Measurements from ENCODE around the gene GADL1. TPM values are rescaled to one million over a fixed set of nuclear protein-coding genes. Genes with fewer than 3 reads are reported as not detected.

Gene GADL1
- total RNA-seq, 1 experiment from 2014 or later: not detected

DNA sequence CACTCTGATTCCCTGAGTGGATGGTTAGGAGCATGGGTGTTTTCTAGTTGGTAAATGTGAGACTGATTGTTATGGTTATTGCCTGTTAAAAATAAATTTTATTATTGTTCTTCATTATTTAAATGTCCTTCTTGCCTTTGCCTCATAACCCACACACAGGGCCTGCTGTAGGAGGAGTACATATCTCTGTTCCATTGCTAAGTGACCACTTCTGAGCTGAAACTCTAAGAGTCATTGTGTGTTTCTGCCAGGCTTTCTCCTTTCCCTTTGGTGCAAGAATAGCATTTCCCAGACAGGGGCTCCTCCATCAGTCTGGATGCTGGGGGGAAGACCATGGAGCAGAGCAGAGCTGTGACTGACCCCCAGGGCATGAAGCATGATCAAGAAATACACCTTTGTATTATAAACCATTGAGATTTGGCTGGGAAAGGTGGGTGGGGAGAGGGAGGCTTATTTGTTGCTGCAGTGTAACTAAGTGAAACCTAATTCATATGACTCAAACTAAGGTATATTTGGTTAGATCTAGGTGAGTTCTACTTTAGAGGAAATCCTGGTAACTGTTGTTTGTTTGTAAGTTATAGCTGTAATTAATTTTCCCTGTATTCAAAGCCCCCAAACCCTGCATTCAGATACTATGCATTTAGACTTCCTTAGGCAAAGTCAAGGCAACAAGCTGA, 150.7 kb downstream of the GADL1 start:
- H3K27me3 ChIP-seq (ENCODE audit: insufficient read depth, low read length): no peaks in the 10 kb centered on the region
- ChIA-PET RAD21 (ENCODE audit: low non-redundant PET in 1 of 2, low total read pairs in 2 of 2, uncharacterized antibody in 2 of 2, unreplicated experiment in 2 of 2) (no interaction called here), CTCF (no interaction called here), POLR2A (no interaction called here)
- no TSS peak for BruUV-seq (replicated peaks)
- H3K9ac ChIP-seq (ENCODE audit: low read length): no peak overlapping the region
- no peaks in the 10 kb centered on the region for H4K20me1 ChIP-seq (ENCODE audit: insufficient read depth)
- H3K36me3 ChIP-seq (ENCODE audit: control insufficient read depth in 1 of 2, insufficient read depth in 2 of 2, low read length in 2 of 2): no peaks in the 10 kb centered on the region
- H3K9me2 ChIP-seq (ENCODE audit: insufficient read depth): no peaks in the 10 kb centered on the region
- no peak overlapping the region for H3K4me2 ChIP-seq (ENCODE audit: low read length)
- TF ChIP-seq, protein P1, sequence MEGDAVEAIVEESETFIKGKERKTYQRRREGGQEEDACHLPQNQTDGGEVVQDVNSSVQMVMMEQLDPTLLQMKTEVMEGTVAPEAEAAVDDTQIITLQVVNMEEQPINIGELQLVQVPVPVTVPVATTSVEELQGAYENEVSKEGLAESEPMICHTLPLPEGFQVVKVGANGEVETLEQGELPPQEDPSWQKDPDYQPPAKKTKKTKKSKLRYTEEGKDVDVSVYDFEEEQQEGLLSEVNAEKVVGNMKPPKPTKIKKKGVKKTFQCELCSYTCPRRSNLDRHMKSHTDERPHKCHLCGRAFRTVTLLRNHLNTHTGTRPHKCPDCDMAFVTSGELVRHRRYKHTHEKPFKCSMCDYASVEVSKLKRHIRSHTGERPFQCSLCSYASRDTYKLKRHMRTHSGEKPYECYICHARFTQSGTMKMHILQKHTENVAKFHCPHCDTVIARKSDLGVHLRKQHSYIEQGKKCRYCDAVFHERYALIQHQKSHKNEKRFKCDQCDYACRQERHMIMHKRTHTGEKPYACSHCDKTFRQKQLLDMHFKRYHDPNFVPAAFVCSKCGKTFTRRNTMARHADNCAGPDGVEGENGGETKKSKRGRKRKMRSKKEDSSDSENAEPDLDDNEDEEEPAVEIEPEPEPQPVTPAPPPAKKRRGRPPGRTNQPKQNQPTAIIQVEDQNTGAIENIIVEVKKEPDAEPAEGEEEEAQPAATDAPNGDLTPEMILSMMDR (IDR thresholded peaks at IDR 0.05 in 2 of 3, conservative IDR thresholded peaks at IDR 0.05 in 1 of 3; ENCODE audit: borderline replicate concordance in 1 of 3, insufficient read depth in 1 of 3, low read depth in 2 of 3, low read length in 2 of 3): no peak
- TF ChIP-seq JUND (IDR thresholded peaks at IDR 0.05): no peak
- no peak for TF ChIP-seq TCF7L2 (IDR thresholded peaks at IDR 0.05; ENCODE audit: borderline replicate concordance, extremely low read depth, insufficient read depth, insufficient read length)
- TF ChIP-seq, protein P2, sequence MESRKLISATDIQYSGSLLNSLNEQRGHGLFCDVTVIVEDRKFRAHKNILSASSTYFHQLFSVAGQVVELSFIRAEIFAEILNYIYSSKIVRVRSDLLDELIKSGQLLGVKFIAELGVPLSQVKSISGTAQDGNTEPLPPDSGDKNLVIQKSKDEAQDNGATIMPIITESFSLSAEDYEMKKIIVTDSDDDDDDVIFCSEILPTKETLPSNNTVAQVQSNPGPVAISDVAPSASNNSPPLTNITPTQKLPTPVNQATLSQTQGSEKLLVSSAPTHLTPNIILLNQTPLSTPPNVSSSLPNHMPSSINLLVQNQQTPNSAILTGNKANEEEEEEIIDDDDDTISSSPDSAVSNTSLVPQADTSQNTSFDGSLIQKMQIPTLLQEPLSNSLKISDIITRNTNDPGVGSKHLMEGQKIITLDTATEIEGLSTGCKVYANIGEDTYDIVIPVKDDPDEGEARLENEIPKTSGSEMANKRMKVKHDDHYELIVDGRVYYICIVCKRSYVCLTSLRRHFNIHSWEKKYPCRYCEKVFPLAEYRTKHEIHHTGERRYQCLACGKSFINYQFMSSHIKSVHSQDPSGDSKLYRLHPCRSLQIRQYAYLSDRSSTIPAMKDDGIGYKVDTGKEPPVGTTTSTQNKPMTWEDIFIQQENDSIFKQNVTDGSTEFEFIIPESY (IDR thresholded peaks at IDR 0.05; ENCODE audit: extremely low read depth, insufficient replicate concordance, low read length): no peak
- TF ChIP-seq, protein P3, sequence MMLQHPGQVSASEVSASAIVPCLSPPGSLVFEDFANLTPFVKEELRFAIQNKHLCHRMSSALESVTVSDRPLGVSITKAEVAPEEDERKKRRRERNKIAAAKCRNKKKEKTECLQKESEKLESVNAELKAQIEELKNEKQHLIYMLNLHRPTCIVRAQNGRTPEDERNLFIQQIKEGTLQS (IDR thresholded peaks at IDR 0.05): no peak
- no peak for TF ChIP-seq EGR1 (IDR thresholded peaks at IDR 0.05; ENCODE audit: low read depth)
- TF ChIP-seq POLR2A (IDR thresholded peaks at IDR 0.05; ENCODE audit: borderline replicate concordance, extremely low read depth, insufficient read depth, insufficient read length): no peak
- no peak for TF ChIP-seq EZH2phosphoT487 (IDR thresholded peaks at IDR 0.05; ENCODE audit: borderline replicate concordance)
- no peak for TF ChIP-seq SP1 (IDR thresholded peaks at IDR 0.05; ENCODE audit: low read depth)
- no peak for TF ChIP-seq CBX3 (IDR thresholded peaks at IDR 0.05; ENCODE audit: low read depth)
- TF ChIP-seq POLR2AphosphoS5 (IDR thresholded peaks at IDR 0.05; ENCODE audit: low read depth, low read length): no peak
- TF ChIP-seq ZFX (IDR thresholded peaks at IDR 0.05): no peak
- TF ChIP-seq, protein P4, sequence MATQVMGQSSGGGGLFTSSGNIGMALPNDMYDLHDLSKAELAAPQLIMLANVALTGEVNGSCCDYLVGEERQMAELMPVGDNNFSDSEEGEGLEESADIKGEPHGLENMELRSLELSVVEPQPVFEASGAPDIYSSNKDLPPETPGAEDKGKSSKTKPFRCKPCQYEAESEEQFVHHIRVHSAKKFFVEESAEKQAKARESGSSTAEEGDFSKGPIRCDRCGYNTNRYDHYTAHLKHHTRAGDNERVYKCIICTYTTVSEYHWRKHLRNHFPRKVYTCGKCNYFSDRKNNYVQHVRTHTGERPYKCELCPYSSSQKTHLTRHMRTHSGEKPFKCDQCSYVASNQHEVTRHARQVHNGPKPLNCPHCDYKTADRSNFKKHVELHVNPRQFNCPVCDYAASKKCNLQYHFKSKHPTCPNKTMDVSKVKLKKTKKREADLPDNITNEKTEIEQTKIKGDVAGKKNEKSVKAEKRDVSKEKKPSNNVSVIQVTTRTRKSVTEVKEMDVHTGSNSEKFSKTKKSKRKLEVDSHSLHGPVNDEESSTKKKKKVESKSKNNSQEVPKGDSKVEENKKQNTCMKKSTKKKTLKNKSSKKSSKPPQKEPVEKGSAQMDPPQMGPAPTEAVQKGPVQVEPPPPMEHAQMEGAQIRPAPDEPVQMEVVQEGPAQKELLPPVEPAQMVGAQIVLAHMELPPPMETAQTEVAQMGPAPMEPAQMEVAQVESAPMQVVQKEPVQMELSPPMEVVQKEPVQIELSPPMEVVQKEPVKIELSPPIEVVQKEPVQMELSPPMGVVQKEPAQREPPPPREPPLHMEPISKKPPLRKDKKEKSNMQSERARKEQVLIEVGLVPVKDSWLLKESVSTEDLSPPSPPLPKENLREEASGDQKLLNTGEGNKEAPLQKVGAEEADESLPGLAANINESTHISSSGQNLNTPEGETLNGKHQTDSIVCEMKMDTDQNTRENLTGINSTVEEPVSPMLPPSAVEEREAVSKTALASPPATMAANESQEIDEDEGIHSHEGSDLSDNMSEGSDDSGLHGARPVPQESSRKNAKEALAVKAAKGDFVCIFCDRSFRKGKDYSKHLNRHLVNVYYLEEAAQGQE (IDR thresholded peaks at IDR 0.05; ENCODE audit: low read depth): no peak
- no peak for TF ChIP-seq YY1 (IDR thresholded peaks at IDR 0.05; ENCODE audit: extremely low read depth, insufficient replicate concordance, low read depth, low read length)
- TF ChIP-seq SRF (IDR thresholded peaks at IDR 0.05; ENCODE audit: low read depth): no peak
- TF ChIP-seq EZH2 (IDR thresholded peaks at IDR 0.05): no peak
- TF ChIP-seq RAD21 (IDR thresholded peaks at IDR 0.05; ENCODE audit: low read depth): no peak
- TF ChIP-seq ZNF274 (IDR thresholded peaks at IDR 0.05; ENCODE audit: low read depth, low read length): no peak
- H3K4me3 ChIP-seq (replicated peaks in 1 of 2; ENCODE audit: low read depth in 1 of 2, low read length in 2 of 2): no peak overlapping the region
- H2AFZ ChIP-seq (ENCODE audit: low read depth, low read length, poor library complexity, severe bottlenecking): peak overlapping the region; percentile 84
- H3K27ac ChIP-seq (ENCODE audit: low read depth, low read length): no peak overlapping the region
- peaks cover 0 to 11% of the 10 kb centered on the region in 2 experiments; a peak in 2 of 4 replicates for H3K4me1 ChIP-seq (ENCODE audit: control insufficient read depth in 1 of 2, insufficient read depth in 2 of 2, low read length in 2 of 2)
- H3K9me3 ChIP-seq (ENCODE audit: control insufficient read depth in 1 of 2, insufficient read depth in 1 of 2, low read depth in 1 of 2, low read length in 2 of 2): no peaks in the 10 kb centered on the region
- no peak for DNase-seq (ENCODE audit: low read depth, low spot score)
- no peak for ATAC-seq
- H3K79me2 ChIP-seq (ENCODE audit: insufficient read depth, low read length): no peaks in the 10 kb centered on the region
- intact Hi-C loops (cut with micrococcal nuclease): loop anchor here (10.0 kb wide), 1 partner anchor 549 kb away; no protein-coding TSS in a partner anchor
